K562 (cell line): Measurements from ENCODE around the gene TSPAN13. TPM values are rescaled to one million over a fixed set of nuclear protein-coding genes. Genes with fewer than 3 reads are reported as not detected.
"Not testable (repeated sequence)": the region's sequence is repeated elsewhere in the genome, so short reads cannot be mapped to it uniquely, and the experiment has no call there.

Experiments used
- ATAC-seq: fragments of 200-7000 bp; cut with Tn5 transposase; 3 replicates; pipeline ENCODE4 v1.9.1; 2020; ENCODE audit warnings: moderate library complexity
- BruUV-seq: library from RNA; stranded (reverse); fragments of 400-500 nt; replicated peaks from 2 replicates; lab custom pipeline; 2021; lab: Mats Ljungman, UMichigan
- CTCF ChIA-PET: fragments of 300-600 bp; formaldehyde crosslinking; extraction: SDS; loops from one replicate; lab custom pipeline; 2021; ENCODE audit warnings: low intra/inter-chr PET ratio; lab: Yijun Ruan, JAX
- POLR2A ChIA-PET: fragments of 300-600, 350-650 bp; sonication (Branson Sonifier 250); formaldehyde crosslinking; extraction: SDS; loops from one replicate; lab custom pipeline; 2021; ENCODE audit warnings: antibody characterized with exemption, inconsistent platforms; lab: Yijun Ruan, JAX
- DNase-seq, 4 experiments: peaks; one replicate each; pipeline versions ENCODE4 v3.0.0 to v3.0.0-alpha.2; 2011 to 2018; ENCODE audit warnings: low spot score in 3 of 4, mixed read lengths in 3 of 4; ENCODE audit errors: extremely low read depth in 1 of 4
- FAIRE-seq: peaks from 2 replicates; lab custom pipeline; 2011; peaks lifted over from hg19 to GRCh38; lab: Jason Lieb, UNC
- H2AFZ ChIP-seq: 2 replicates; pipeline ENCODE4 v1.6.0; 2011; ENCODE audit warnings: low read depth, low read length, control low read depth, inconsistent platforms
- H3K27ac ChIP-seq: fragments of 200-600 bp; 3 replicates; pipeline ENCODE4 v1.8.0; 2011; ENCODE audit warnings: low read depth, mild to moderate bottlenecking, control low read depth, inconsistent platforms, low read length, moderate library complexity, mixed read lengths; ENCODE audit errors: extremely low read depth
- H3K27me3 ChIP-seq, 2 experiments: fragments of 300-600 bp in 1 of 2; 2 replicates in 1 of 2; 3 replicates in 1 of 2; pipeline versions ENCODE4 v1.6.0 to v1.8.0; 2011; ENCODE audit warnings: inconsistent platforms in 2 of 2, low read length in 2 of 2, mild to moderate bottlenecking in 1 of 2, mixed read lengths in 1 of 2, moderate library complexity in 1 of 2; ENCODE audit not compliant: control insufficient read depth in 2 of 2, insufficient read depth in 2 of 2
- H3K36me3 ChIP-seq: fragments of 300-600 bp; 3 replicates; pipeline ENCODE4 v1.8.0; 2011; ENCODE audit warnings: mild to moderate bottlenecking, low read length, inconsistent platforms; ENCODE audit not compliant: control insufficient read depth, insufficient read depth
- H3K4me1 ChIP-seq, 2 experiments: fragments of 200-600 bp in 1 of 2; replicated peaks in 1 of 2; 2 replicates in 1 of 2; 3 replicates in 1 of 2; pipeline versions ENCODE4 v1.5.1 to v1.8.0; 2011; ENCODE audit warnings: inconsistent platforms in 2 of 2, low read length in 2 of 2, mild to moderate bottlenecking in 1 of 2, mixed read lengths in 1 of 2, moderate library complexity in 1 of 2; ENCODE audit not compliant: control insufficient read depth in 2 of 2, insufficient read depth in 2 of 2
- H3K4me2 ChIP-seq: 2 replicates; pipeline ENCODE4 v1.6.1; 2011; ENCODE audit warnings: low read length, control low read depth, inconsistent platforms, mixed read lengths; ENCODE audit not compliant: insufficient read depth
- H3K4me3 ChIP-seq: fragments of 200-600 bp; sonication (generic), shearing (Covaris generic); 2 replicates; pipeline ENCODE4 v1.5.1; 2016; ENCODE audit warnings: control low read depth, inconsistent platforms
- H3K79me2 ChIP-seq: fragments of 200-600 bp; 3 replicates; pipeline ENCODE4 v1.8.0; 2011; ENCODE audit warnings: low read length, inconsistent platforms; ENCODE audit not compliant: control insufficient read depth, insufficient read depth
- H3K9ac ChIP-seq, 2 experiments: 2 replicates each; pipeline versions ENCODE4 v1.6.0 to v1.6.1; 2011; ENCODE audit warnings: low read depth in 2 of 2, low read length in 2 of 2, control low read depth in 1 of 2, inconsistent platforms in 1 of 2, mild to moderate bottlenecking in 1 of 2, mixed read lengths in 1 of 2; ENCODE audit not compliant: insufficient read depth in 1 of 2
- H3K9me1 ChIP-seq: one replicate; pipeline ENCODE4 v1.6.0; 2011; ENCODE audit warnings: inconsistent platforms, mild to moderate bottlenecking, low read length, moderate library complexity; ENCODE audit not compliant: control insufficient read depth, insufficient read depth
- H3K9me3 ChIP-seq: replicated peaks from 2 replicates; pipeline ENCODE4 v1.5.1; 2011; ENCODE audit warnings: low read depth, low read length, inconsistent platforms; ENCODE audit not compliant: control insufficient read depth, insufficient read depth
- H4K20me1 ChIP-seq: replicated peaks from 2 replicates; pipeline ENCODE4 v1.6.1; 2011; ENCODE audit warnings: low read length, inconsistent platforms, mixed read lengths; ENCODE audit not compliant: control insufficient read depth, insufficient read depth
- CREB3 ChIP-seq: fragments of 450-650 bp; conservative IDR thresholded peaks from 2 replicates; pipeline ENCODE4 v1.6.1; 2016; ENCODE audit warnings: missing genetic modification characterization, low read depth, mild to moderate bottlenecking, missing compliant biosample characterization, moderate library complexity
- KDM5B ChIP-seq: fragments of 200-600 bp; sonication (generic); IDR thresholded peaks from 2 replicates; pipeline ENCODE4 v1.6.1; 2012; ENCODE audit warnings: low read depth, mild to moderate bottlenecking, moderate library complexity, low read length, control low read depth, inconsistent platforms; ENCODE audit not compliant: insufficient replicate concordance
- NCOR1 ChIP-seq: fragments of 450-650 bp; IDR thresholded peaks from 2 replicates; pipeline ENCODE4 v1.6.1; 2016; ENCODE audit warnings: mild to moderate bottlenecking, moderate library complexity
- SMARCE1 ChIP-seq: fragments of 450-650 bp; IDR thresholded peaks from 2 replicates; pipeline ENCODE4 v1.7.1; 2016; ENCODE audit warnings: mild to moderate bottlenecking
- SNAPC5 ChIP-seq: fragments of 250-450 bp; sonication (Bioruptor Pico); IDR thresholded peaks from 2 replicates; pipeline ENCODE4 v1.8.0; 2021; ENCODE audit warnings: moderate library complexity, mild to moderate bottlenecking, inconsistent platforms
- ZNF76 ChIP-seq: fragments of 250-450 bp; sonication (Bioruptor Pico); IDR thresholded peaks from 2 replicates; pipeline ENCODE4 v1.4.0; 2020; ENCODE audit warnings: mild to moderate bottlenecking, moderate library complexity, borderline replicate concordance
- WGBS: fragments of 100-300 bp; shearing (Covaris generic); methylation state at CpG from one replicate; pipeline ENCODE4 v1.1.6; 2016; ENCODE audit warnings: low coverage, mixed read lengths; ENCODE audit not compliant: insufficient coverage; ENCODE audit errors: missing lambda C conversion rate; 5-methylcytosine and 5-hydroxymethylcytosine counted together
- in situ Hi-C: fragments of 300-500 bp; cut with MboI; formaldehyde crosslinking; loops from 4 replicates; pipeline ENCODE4 v1.15.0; 2018; ENCODE audit warnings: inconsistent platforms, mixed read lengths
- intact Hi-C: fragments of 100-400 bp; cut with micrococcal nuclease; formaldehyde crosslinking; loops from 2 replicates; pipeline ENCODE4 v1.14.2; 2022
- polyA plus RNA-seq, 8 experiments: library from polyadenylated mRNA; depleted of rRNA in 4 of 8; stranded (reverse) in 5 of 8; unstranded in 3 of 8; fragments of >200 nt; fragmentation: Nextera tagmentation in 2 of 8; fragmentation: Illumina TruSeq in 1 of 8; extraction: Ambion mirVana in 2 of 8; extraction: Trizol in 1 of 8; gene quantifications; 2 replicates each; pipeline versions ENCODE4 v1.2.1 to v1.2.3, GENCODE V29; 2011 to 2014; ENCODE audit warnings: inconsistent platforms in 1 of 8, missing spikeins in 1 of 8
- total RNA-seq, 7 experiments: library from RNA; depleted of rRNA in 6 of 7; stranded (reverse); fragments of >200 nt in 6 of 7; fragmentation: Illumina TruSeq in 2 of 7; extraction: Trizol in 2 of 7; gene quantifications; 2 replicates each; pipeline versions ENCODE4 v1.2.1 to v1.2.3, GENCODE V29; 2011 to 2021; ENCODE audit warnings: low replicate concordance in 1 of 7
- TF ChIP-seq, protein P1 (sequence below): fragments of 250-450 bp; sonication (Bioruptor Pico); IDR thresholded peaks from 2 replicates; pipeline ENCODE4 v1.5.0; 2021
- TF ChIP-seq, protein P2 (sequence below): sonication (generic); formaldehyde crosslinking; IDR thresholded peaks from 2 replicates; pipeline ENCODE4 v1.9.0; 2022; ENCODE audit warnings: mild to moderate bottlenecking, missing genetic modification reagents
- TF ChIP-seq, protein P3 (sequence below): fragments of 250-450 bp; sonication (Bioruptor Pico); IDR thresholded peaks from 2 replicates; pipeline ENCODE4 v1.4.0; 2020; ENCODE audit warnings: borderline replicate concordance

The TSPAN13 gene
- total and polyA plus RNA-seq, 9 of the 15 experiments (the other 6 are each of a cell fraction or from before 2014, with no cell fraction given) = 7.8 to 46.3 (median 20.0) TPM

DNA sequence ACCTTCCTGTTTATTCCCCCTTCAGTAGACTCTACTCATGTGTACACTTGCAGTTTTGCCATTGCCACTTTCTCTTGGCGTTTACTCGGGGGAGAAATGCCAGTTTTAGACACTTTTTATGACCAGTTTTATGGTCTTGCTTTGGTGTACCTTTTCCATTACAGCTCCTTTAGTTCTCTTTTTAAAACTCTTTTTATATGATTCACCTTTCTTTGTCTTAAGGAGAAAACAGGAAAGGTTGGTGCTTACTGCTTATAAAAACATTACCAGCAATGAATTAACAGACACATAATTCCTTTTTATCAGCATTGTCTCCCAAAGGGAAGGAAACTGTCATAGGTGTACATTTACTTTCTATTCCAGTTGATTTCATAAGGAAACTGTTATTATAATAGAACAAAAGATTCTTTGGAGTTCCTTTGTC lies 11.9 kb downstream of the TSPAN13 start:
- ChIA-PET POLR2A (no interaction called here), CTCF (no interaction called here)
- no peaks in the 10 kb centered on the region for H4K20me1 ChIP-seq
- 76% methylated on average over 2 of the region's 2 CpGs for WGBS
- no peak overlapping the region for H3K4me3 ChIP-seq
- TF ChIP-seq CREB3 (tag) = no peak
- no peak for TF ChIP-seq ZNF76 (CRISPR knock-in tag)
- no peak for TF ChIP-seq SNAPC5
- TF ChIP-seq KDM5B = no peak
- TF ChIP-seq, protein P1, sequence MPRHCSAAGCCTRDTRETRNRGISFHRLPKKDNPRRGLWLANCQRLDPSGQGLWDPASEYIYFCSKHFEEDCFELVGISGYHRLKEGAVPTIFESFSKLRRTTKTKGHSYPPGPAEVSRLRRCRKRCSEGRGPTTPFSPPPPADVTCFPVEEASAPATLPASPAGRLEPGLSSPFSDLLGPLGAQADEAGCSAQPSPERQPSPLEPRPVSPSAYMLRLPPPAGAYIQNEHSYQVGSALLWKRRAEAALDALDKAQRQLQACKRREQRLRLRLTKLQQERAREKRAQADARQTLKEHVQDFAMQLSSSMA (CRISPR knock-in tag) = no peak
- TF ChIP-seq, protein P2, sequence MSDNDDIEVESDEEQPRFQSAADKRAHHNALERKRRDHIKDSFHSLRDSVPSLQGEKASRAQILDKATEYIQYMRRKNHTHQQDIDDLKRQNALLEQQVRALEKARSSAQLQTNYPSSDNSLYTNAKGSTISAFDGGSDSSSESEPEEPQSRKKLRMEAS (CRISPR knock-in tag) = no peak
- TF ChIP-seq, protein P3, sequence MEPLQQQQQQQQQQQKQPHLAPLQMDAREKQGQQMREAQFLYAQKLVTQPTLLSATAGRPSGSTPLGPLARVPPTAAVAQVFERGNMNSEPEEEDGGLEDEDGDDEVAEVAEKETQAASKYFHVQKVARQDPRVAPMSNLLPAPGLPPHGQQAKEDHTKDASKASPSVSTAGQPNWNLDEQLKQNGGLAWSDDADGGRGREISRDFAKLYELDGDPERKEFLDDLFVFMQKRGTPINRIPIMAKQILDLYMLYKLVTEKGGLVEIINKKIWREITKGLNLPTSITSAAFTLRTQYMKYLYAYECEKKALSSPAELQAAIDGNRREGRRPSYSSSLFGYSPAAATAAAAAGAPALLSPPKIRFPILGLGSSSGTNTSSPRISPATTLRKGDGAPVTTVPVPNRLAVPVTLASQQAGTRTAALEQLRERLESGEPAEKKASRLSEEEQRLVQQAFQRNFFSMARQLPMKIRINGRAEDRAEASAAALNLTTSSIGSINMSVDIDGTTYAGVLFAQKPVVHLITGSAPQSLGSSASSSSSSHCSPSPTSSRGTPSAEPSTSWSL (CRISPR knock-in tag) = no peak
- no peak for TF ChIP-seq SMARCE1
- no peak for TF ChIP-seq NCOR1
- DNase-seq = no peak
- H3K9me3 ChIP-seq = no peaks in the 10 kb centered on the region
- no peaks in the 10 kb centered on the region; a peak in 1 of 5 replicates for H3K4me1 ChIP-seq
- no peak overlapping the region for H2AFZ ChIP-seq
- intact Hi-C loops (no loop called here), in situ Hi-C loops (no loop called here)
- no TSS peak for BruUV-seq
- H3K4me2 ChIP-seq = no peak overlapping the region
- no peak overlapping the region for H3K27ac ChIP-seq
- no peaks in the 10 kb centered on the region for H3K27me3 ChIP-seq
- no peaks in the 10 kb centered on the region for H3K9me1 ChIP-seq
- FAIRE-seq = no peak
- no peaks in the 10 kb centered on the region; the same call in 2 of the 3 replicates for H3K36me3 ChIP-seq
- H3K79me2 ChIP-seq = peaks cover 17% of the 10 kb centered on the region; the same call in 2 of the 3 replicates
- peak overlapping the region in 1 of 2 experiments; percentile 43; a peak in 1 of 4 replicates for H3K9ac ChIP-seq
- no peak for ATAC-seq

DNA sequence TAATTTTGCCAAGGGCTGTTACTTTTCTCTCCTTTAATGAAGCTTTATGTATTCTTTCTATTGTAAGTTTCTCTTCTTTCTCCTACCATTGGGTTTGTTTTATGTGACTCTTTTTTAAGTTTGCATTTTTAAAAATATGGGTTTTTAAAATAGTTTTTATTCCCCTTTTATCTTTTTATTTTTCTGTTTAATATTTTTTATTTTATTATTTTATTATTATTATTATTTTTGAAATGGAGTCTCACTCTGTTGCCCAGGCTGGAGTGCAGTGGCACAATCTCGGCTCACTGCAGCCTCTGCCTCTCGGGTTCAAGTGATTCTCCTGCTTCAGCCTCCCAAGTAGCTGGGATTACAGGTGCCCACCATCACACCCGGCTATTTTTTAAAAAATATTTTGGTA lies 16.4 kb downstream of the TSPAN13 start:
- ATAC-seq, in situ Hi-C loops, FAIRE-seq, H3K27me3 ChIP-seq, DNase-seq, H3K9me1 ChIP-seq, H3K9ac ChIP-seq, H3K4me2 ChIP-seq, BruUV-seq, H3K36me3 ChIP-seq, H2AFZ ChIP-seq, H3K4me3 ChIP-seq, H4K20me1 ChIP-seq, H3K27ac ChIP-seq, CTCF ChIA-PET, intact Hi-C loops, H3K9me3 ChIP-seq: not testable (repeated sequence)
- Histone ChIP-seq H3K4me1 (peaks cover 0 to 16% of the 10 kb centered on the region in 2 experiments; a peak in 2 of 5 replicates), H3K79me2 (peaks cover 18% of the 10 kb centered on the region; the same call in 2 of the 3 replicates)
- WGBS = 92% methylated on average over 3 of the region's 3 CpGs
- POLR2A ChIA-PET = interaction anchor here (1.5 to 1.7 kb wide), 2 partner anchors 10 to 29 kb away, joined by 4 to 7 read pairs; no protein-coding TSS in a partner anchor
